HG02885 (cell line): Measurements from ENCODE around the gene SH3BGRL.
"Not testable (repeated sequence)": the region's sequence is repeated elsewhere in the genome, so short reads cannot be mapped to it uniquely, and the experiment has no call there.

ENCODE experiments used
- ATAC-seq: cut with Tn5 transposase; IDR thresholded peaks from one replicate; pipeline ENCODE4 v1.9.1; 2021; ENCODE audit warnings: mild to moderate bottlenecking; ENCODE audit not compliant: unreplicated experiment, poor library complexity

Gene SH3BGRL

DNA sequence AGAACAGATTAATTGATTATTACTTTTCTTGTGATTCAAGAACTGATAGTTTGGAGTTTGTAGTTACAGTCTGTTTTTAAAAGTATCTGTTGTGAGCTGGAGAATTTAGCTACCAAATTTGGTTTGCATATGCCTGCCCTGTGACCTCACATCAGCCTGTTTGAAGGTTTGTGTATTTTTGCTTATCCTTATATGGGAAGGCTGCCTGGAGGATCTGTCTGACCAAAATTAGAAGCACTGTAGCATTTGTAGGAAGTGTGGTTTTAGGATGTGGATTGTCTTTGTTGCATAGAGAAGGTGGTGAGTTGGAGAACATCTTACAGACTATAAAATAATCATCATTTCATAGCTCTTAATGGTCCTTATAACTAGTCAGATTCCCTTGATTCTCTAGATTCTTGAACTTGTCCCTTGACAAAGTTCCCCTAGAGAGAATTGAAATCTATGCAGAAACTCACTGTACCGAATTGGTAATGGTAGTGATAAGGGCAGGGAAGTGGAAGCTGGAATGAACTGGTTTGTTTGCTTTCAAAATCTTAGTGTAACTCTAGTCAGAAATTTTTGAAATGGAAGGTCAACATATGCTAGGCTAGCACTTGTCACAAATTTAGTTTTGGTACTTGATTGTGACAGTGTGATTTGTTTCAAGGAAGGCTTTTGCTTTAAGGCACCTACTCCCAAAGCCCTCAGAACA is 57.3 kb downstream of the SH3BGRL start:
- ATAC-seq = no peak

DNA sequence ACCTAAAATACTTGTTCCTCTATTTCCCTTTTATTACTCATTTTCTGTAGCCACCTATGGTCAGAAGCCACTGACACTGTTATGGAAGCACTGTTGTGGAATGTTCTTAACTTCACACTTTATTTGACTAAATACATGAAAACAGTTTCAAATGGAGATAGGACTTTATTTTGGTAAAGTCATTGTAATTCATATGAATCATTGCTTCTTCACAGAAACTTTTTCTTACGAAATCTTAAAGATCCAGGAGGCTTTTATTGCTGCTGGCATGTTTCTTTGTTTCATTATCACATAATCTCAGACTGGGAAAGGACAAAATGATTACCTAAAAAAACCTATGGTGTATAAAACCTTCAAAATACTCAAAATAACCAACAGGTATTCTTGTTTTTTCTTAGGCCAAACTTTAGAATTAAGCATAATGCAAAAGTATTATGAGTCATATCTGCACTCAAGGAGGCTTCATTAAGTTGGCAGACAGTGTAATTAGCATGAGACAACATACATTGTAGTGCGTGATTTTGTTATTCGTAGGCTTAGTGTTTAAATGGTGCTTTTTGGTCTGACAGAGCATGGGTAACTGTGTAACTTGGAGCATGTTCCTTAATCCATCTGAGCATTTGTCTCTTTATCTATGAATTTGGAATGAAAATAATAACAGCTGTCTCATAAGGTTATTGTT is 58.0 kb downstream of the SH3BGRL start:
- no peak for ATAC-seq

DNA sequence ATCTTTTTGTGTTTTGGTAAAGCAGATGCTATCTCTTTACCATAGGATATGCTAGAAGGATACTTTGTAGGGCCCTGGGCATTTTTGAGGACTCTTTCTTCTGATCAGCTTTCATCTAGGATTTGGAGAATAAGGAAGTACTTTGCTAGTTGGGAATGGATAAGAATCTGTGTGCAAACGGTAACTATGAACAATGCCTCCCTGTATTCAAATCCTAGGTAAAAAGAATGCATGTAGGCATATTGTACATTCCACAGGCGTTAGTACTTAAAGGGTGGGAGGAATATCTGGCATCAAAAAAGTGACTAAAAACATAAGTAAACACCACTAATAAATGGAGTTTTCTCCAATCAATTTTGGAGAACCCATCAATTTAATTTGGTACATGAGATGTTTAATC is 59.7 kb downstream of the SH3BGRL start:
- ATAC-seq = no peak

DNA sequence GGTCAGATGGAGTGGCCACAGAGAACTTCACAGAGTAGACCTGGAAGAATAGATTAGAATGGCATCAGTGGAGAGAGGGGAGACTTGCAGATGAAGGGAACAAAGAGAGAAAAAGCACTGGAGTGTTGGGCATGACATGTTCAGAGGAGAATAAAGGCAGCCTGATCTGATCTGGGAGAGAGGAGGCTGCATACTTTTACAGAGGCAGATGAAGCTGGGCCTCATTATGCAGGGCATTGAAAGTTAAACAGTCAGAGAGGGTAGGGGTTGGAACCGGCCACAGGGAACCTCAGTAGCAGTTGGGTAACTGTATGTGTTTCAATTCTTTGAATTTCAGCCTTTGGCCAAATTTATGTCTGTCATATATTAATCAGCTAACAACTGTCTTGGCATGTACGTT is 61.2 kb downstream of the SH3BGRL start:
- no peak for ATAC-seq

- no peak for ATAC-seq
These were observed 76.7 kb downstream of the SH3BGRL start for GRCh38 chrX:81278616-81279015.

- no peak for ATAC-seq
These were observed 78.2 kb downstream of the SH3BGRL start for GRCh38 chrX:81280148-81280547.

GRCh38 chrX:81286075-81286474 is 84.2 kb downstream of the SH3BGRL start:
- no peak for ATAC-seq

GRCh38 chrX:81286608-81287007 is 84.7 kb downstream of the SH3BGRL start:
- ATAC-seq = no peak

DNA sequence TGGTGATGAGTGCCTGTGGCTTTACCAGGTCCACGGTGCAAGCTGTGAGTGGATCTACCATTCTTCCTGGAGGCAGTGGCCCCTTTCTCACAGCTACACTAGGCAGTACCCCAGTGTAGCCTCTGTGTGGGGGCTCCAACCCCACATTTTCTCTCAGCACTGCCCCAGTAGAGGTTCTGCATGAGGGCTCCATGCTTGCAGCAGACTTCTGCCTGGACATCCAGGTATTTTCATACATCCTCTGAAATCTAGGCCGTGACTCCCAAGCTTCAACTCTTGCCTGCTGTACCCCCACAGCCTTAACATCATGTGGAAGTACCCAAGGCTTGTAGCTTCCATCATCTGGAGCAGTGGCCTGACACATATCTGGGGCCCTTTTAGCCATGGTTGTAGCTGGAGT is 90.1 kb downstream of the SH3BGRL start:
- no peak for ATAC-seq

DNA sequence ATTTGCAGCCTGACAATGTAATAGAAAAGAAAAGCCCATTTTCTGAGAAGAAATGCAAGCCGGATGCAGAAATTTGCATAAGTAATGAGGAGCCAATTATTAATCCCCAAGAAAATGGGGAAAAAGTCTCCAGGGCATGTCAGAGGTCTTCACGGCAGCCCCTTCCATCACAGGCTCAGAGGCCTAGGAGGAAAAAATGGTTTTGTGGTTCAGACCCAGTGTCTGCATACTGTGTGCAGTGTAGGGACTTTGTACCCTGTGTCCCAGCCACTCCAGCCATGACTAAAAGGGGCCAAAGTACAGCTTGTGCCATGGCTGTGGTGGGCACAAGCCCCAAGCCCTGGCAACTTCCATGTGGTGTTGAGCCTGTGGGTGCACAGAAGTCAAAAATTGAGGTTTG is 92.2 kb downstream of the SH3BGRL start:
- no peak for ATAC-seq

- no peak for ATAC-seq
These were observed 100.0 kb downstream of the SH3BGRL start for GRCh38 chrX:81301877-81302276.

- peak; percentile 47 for ATAC-seq
These were observed 102.7 kb downstream of the SH3BGRL start for GRCh38 chrX:81304563-81304962.

DNA sequence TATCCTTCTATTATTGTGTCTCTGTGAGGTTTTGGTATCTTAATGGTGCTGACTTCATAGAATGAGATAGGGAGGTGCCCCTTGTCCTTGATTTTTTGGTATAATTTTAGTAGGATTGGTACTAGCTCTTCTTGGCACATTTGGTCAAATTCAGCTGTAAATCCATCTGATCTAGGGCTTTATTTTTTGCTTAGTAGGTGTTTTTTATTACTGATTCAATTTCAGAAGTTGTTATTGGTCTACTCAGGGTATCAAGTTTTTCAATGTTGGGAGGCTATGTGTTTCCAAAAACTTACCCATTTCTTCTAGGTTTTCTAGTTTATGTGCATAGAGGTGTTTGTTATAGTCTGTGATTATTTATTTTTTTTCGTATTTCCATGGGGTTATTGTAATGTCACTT is 103.3 kb downstream of the SH3BGRL start:
- ATAC-seq = no peak

GRCh38 chrX:81308086-81308829 is 106.4 kb downstream of the SH3BGRL start:
- ATAC-seq = no peak

- ATAC-seq = no peak
These were observed 114.3 kb downstream of the SH3BGRL start for GRCh38 chrX:81316163-81316562.

DNA sequence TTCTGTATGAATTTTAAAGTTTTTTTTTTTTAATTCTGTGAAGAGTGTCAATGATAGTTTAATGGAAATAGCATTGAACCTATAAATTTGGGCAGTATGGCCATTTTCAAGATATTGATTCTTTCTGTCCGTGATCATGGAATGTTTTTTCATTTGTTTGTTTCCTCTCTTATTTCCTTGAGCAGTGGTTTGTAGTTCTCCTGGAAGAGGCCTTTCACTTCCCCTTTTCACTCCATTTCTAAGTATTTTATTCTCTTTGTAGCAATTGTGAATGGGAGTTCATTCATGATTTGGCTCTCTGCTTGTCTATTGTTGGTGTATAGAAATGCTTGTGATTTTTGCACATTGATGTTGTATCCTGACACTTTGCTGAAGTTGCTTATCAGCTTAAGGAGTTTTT is 129.8 kb downstream of the SH3BGRL start:
- ATAC-seq = not testable (repeated sequence)

- no peak for ATAC-seq
These were observed 134.7 kb downstream of the SH3BGRL start for GRCh38 chrX:81336455-81337152.

DNA sequence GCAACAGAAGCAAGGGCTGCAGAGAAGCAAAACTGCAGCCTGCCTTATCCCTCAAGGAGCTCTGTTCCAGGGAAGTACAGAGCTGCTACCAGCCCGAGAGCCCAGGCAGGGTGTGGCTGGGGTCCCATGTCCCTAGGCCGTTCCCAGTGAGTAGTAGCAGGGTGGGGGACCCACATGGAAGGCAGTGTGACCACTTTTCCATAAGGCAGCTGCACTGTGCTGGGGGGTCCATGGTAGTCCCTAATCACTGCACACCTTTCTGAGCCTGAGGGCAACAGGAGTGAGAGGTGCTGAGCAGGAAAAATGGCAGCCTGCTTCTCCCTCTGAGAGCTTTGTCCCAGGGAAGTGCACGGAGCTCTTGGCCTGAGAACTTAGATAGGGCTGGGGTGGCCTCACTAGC is 135.9 kb downstream of the SH3BGRL start:
- ATAC-seq = no peak

- ATAC-seq = no peak
These were observed 137.0 kb downstream of the SH3BGRL start for GRCh38 chrX:81338924-81339323.

DNA sequence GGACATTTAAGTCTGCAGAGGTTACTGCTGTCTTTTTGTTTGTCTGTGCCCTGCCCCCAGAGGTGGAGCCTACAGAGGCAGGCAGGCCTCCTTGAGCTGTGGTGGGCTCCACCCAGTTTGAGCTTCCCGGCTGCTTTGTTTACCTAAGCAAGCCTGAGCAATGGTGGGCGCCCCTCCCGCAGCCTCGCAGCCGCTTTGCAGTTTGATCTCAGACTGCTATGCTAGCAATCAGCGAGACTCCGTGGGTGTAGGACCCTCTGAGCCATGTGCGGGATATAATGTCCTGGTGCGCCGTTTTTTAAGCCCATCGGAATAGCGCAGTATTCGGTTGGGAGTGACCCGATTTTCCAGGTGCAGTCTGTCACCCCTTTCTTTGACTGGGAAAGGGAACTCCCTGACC is 143.4 kb downstream of the SH3BGRL start:
- not testable (repeated sequence) for ATAC-seq
